ENCODE results near the gene HARS1. TPM values are rescaled to one million over a fixed set of nuclear protein-coding genes. Genes with fewer than 3 reads are reported as not detected.

HARS1 gene
- total and polyA plus RNA-seq, 2 of the 13 experiments (the other 11 are each of a cell fraction or from before 2014, with no cell fraction given) = 36.9 to 66.2 TPM

DNA sequence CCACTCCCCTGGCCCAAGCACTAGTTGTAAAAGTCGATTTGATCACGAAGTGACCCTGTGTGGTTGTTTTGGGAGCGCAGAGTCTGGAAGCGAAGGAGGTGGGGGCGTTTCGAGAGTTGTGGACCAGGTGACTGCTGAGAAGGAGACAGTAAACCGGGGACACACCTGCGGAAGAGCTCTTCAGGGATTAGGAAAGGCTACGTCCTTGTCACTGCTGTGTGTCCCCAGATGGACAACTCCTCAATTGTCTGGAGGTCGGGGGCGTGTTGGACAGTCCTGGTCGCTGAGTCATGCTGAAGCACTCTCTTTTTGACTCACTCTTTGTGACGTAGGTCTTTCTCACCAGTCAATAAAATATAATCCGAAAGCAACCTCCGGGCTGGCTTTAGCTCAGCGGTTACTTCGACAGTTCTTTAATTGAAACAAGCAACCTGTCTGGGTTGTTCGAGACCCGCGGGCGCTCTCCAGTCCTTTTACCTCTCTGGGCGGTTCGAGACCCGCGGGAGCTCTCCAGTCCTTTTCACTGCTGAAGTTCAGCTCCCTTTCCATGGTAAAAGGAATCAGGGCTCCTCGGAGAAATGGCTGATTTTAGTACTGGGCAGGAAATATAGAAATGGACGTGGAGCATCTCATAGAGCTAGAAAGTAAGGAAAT, 19.9 kb upstream of the HARS1 start (continued):
- peak; percentile 48; the same call in 1 of the 2 replicates for TF ChIP-seq FOSL1 (CRISPR knock-in tag; IDR thresholded peaks at IDR 0.05; ENCODE audit: borderline replicate concordance)
- 0 out of 2 replicates have a peak, but pooled peaks have one; percentile 58 for TF ChIP-seq ZMYM4 (CRISPR knock-in tag; IDR thresholded peaks at IDR 0.05)
- TF ChIP-seq ZZZ3 (CRISPR knock-in tag; IDR thresholded peaks at IDR 0.05; ENCODE audit: borderline replicate concordance) = no peak
- TF ChIP-seq, protein P1, sequence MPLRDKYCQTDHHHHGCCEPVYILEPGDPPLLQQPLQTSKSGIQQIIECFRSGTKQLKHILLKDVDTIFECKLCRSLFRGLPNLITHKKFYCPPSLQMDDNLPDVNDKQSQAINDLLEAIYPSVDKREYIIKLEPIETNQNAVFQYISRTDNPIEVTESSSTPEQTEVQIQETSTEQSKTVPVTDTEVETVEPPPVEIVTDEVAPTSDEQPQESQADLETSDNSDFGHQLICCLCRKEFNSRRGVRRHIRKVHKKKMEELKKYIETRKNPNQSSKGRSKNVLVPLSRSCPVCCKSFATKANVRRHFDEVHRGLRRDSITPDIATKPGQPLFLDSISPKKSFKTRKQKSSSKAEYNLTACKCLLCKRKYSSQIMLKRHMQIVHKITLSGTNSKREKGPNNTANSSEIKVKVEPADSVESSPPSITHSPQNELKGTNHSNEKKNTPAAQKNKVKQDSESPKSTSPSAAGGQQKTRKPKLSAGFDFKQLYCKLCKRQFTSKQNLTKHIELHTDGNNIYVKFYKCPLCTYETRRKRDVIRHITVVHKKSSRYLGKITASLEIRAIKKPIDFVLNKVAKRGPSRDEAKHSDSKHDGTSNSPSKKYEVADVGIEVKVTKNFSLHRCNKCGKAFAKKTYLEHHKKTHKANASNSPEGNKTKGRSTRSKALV (CRISPR knock-in tag; IDR thresholded peaks at IDR 0.05) = peak; percentile 71; the same call in 1 of the 2 replicates
- no peak for TF ChIP-seq ZBTB42 (CRISPR knock-in tag; IDR thresholded peaks at IDR 0.05)
- no peak for TF ChIP-seq ZFP36L2 (CRISPR knock-in tag; IDR thresholded peaks at IDR 0.05)
- TF ChIP-seq SIX1 (CRISPR knock-in tag; IDR thresholded peaks at IDR 0.05; ENCODE audit: borderline replicate concordance) = no peak; the same call in 1 of the 2 replicates
- TF ChIP-seq ZNF703 (CRISPR knock-in tag; IDR thresholded peaks at IDR 0.05; ENCODE audit: borderline replicate concordance) = no peak
- TF ChIP-seq, protein P2, sequence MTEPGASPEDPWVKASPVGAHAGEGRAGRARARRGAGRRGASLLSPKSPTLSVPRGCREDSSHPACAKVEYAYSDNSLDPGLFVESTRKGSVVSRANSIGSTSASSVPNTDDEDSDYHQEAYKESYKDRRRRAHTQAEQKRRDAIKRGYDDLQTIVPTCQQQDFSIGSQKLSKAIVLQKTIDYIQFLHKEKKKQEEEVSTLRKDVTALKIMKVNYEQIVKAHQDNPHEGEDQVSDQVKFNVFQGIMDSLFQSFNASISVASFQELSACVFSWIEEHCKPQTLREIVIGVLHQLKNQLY (CRISPR knock-in tag; IDR thresholded peaks at IDR 0.05) = 0 out of 2 replicates have a peak, but pooled peaks have one; percentile 9
- TF ChIP-seq DZIP1 (CRISPR knock-in tag; IDR thresholded peaks at IDR 0.05) = no peak
- no peak for TF ChIP-seq ZBTB38 (CRISPR knock-in tag; IDR thresholded peaks at IDR 0.05)
- TF ChIP-seq ARNT (IDR thresholded peaks at IDR 0.05) = no peak
- TF ChIP-seq ARHGAP35 (CRISPR knock-in tag; IDR thresholded peaks at IDR 0.05; ENCODE audit: borderline replicate concordance) = no peak
- TF ChIP-seq ZFAT (CRISPR knock-in tag; conservative IDR thresholded peaks at IDR 0.05) = no peak
- no peak for TF ChIP-seq ZNF138 (CRISPR knock-in tag; IDR thresholded peaks at IDR 0.05; ENCODE audit: low read depth)
- TF ChIP-seq SOX13 (IDR thresholded peaks at IDR 0.05) = no peak
- TF ChIP-seq SOX13 (CRISPR knock-in tag; conservative IDR thresholded peaks at IDR 0.05 in 1 of 2, IDR thresholded peaks at IDR 0.05 in 1 of 2) = peak in 1 of 2 experiments; percentile 74; a peak in 2 of 4 replicates
- no peak for TF ChIP-seq CBX2 (IDR thresholded peaks at IDR 0.05; ENCODE audit: low read depth, low read length)
- TF ChIP-seq CBX2 (CRISPR knock-in tag; IDR thresholded peaks at IDR 0.05; ENCODE audit: low read depth) = no peak
- no peak for TF ChIP-seq MLXIP (CRISPR knock-in tag; IDR thresholded peaks at IDR 0.05; ENCODE audit: borderline replicate concordance)
- no peak for TF ChIP-seq SRY (CRISPR knock-in tag; IDR thresholded peaks at IDR 0.05)
- TF ChIP-seq ZNF256 (CRISPR knock-in tag; conservative IDR thresholded peaks at IDR 0.05) = no peak
- peak; percentile 78 for TF ChIP-seq ZNF501 (CRISPR knock-in tag; IDR thresholded peaks at IDR 0.05)
